ENCODE data around the gene VPS29. TPM values are rescaled to one million over a fixed set of nuclear protein-coding genes. Genes with fewer than 3 reads are reported as not detected.
"Not testable (repeated sequence)": the region's sequence is repeated elsewhere in the genome, so short reads cannot be mapped to it uniquely, and the experiment has no call there.

VPS29 gene
- total RNA-seq, 2 experiments from 2014 or later = 126 to 128 TPM

- CTCF ChIA-PET = interaction anchor here (4.7 kb wide), 1 partner anchor 81 kb away, joined by 29 read pairs; no protein-coding TSS in a partner anchor
- ATAC-seq; H3K4me1 Mint-ChIP-seq (ENCODE audit: low read depth): not testable (repeated sequence)
Observed at GRCh38 chr12:110520876-110521712, 19.2 kb upstream of the VPS29 start.

GRCh38 chr12:110518014-110518413, 16.1 kb upstream of the VPS29 start:
- POLR2A ChIA-PET; H3K4me1 Mint-ChIP-seq (ENCODE audit: low read depth); H3K27me3 Mint-ChIP-seq (ENCODE audit: low read depth); DNase-seq; H3K4me3 Mint-ChIP-seq; H3K9me3 Mint-ChIP-seq (ENCODE audit: insufficient read depth); ATAC-seq; H3K36me3 Mint-ChIP-seq (ENCODE audit: low read depth); H3K27ac Mint-ChIP-seq: not testable (repeated sequence)
- CTCF ChIA-PET = interaction anchor here (0.7 to 4.7 kb wide), 2 partner anchors 19 to 84 kb away, joined by 3 to 29 read pairs; no protein-coding TSS in a partner anchor

More at GRCh38 chr12:110520876-110521712, 19.2 kb upstream of the VPS29 start:
- not testable (repeated sequence) for H3K9me3 Mint-ChIP-seq (ENCODE audit: insufficient read depth); H3K4me3 Mint-ChIP-seq; H3K27me3 Mint-ChIP-seq (ENCODE audit: low read depth); H3K27ac Mint-ChIP-seq; H3K36me3 Mint-ChIP-seq (ENCODE audit: low read depth); DNase-seq
- POLR2A ChIA-PET = interaction anchor here (0.7 kb wide), 1 partner anchor 20 kb away, joined by 3 read pairs; no protein-coding TSS in a partner anchor

- H3K36me3 Mint-ChIP-seq (ENCODE audit: low read depth) = no peaks in the 10 kb centered on the region
- H3K27ac Mint-ChIP-seq = no peak overlapping the region
- peaks cover 2% of the 10 kb centered on the region for H3K4me1 Mint-ChIP-seq (ENCODE audit: low read depth)
- CTCF ChIA-PET = interaction anchor here (4.7 kb wide), 1 partner anchor 85 kb away, joined by 29 read pairs; no protein-coding TSS in a partner anchor
- H3K9me3 Mint-ChIP-seq (ENCODE audit: insufficient read depth) = no peaks in the 10 kb centered on the region
- no peak for ATAC-seq
- no peak for DNase-seq
- H3K27me3 Mint-ChIP-seq (ENCODE audit: low read depth) = peaks cover 2% of the 10 kb centered on the region
- POLR2A ChIA-PET = no interaction called here
- no peak overlapping the region for H3K4me3 Mint-ChIP-seq
Observed at GRCh38 chr12:110516995-110517394, 15.1 kb upstream of the VPS29 start.

GRCh38 chr12:110514363-110514762, 12.5 kb upstream of the VPS29 start:
- Mint-ChIP-seq H3K4me1 (ENCODE audit: low read depth) (peaks cover 2% of the 10 kb centered on the region), H3K4me3 (no peak overlapping the region), H3K27ac (no peak overlapping the region), H3K36me3 (ENCODE audit: low read depth) (no peaks in the 10 kb centered on the region), H3K27me3 (ENCODE audit: low read depth) (peaks cover 11% of the 10 kb centered on the region), H3K9me3 (ENCODE audit: insufficient read depth) (no peaks in the 10 kb centered on the region)
- POLR2A ChIA-PET = no interaction called here
- CTCF ChIA-PET = interaction anchor here (1.2 to 19.2 kb wide), 5 partner anchors 11 to 184 kb away, joined by 3 to 266 read pairs (median 13); partner anchors contain the start of gene ARPC3
- no peak for DNase-seq
- no peak for ATAC-seq

GRCh38 chr12:110513842-110514241, 11.9 kb upstream of the VPS29 start:
- CTCF ChIA-PET = interaction anchor here (1.1 to 19.2 kb wide), 11 partner anchors 10 to 314 kb away, joined by 3 to 266 read pairs (median 4); partner anchors contain the start of genes ARPC3 and TCTN1
- DNase-seq (no peak), ATAC-seq (no peak)
- Mint-ChIP-seq H3K27ac (no peak overlapping the region), H3K4me3 (no peak overlapping the region), H3K27me3 (ENCODE audit: low read depth) (peaks cover 11% of the 10 kb centered on the region), H3K9me3 (ENCODE audit: insufficient read depth) (no peaks in the 10 kb centered on the region), H3K4me1 (ENCODE audit: low read depth) (peaks cover 2% of the 10 kb centered on the region), H3K36me3 (ENCODE audit: low read depth) (no peaks in the 10 kb centered on the region)
- POLR2A ChIA-PET = interaction anchor here (0.6 kb wide), 2 partner anchors 36 to 46 kb away, joined by 3 read pairs; partner anchors contain the start of genes FAM216A and GPN3

- H3K9me3 Mint-ChIP-seq (ENCODE audit: insufficient read depth) = no peaks in the 10 kb centered on the region
- ChIA-PET CTCF (interaction anchor here (1.0 to 19.2 kb wide), 4 partner anchors 36 to 94 kb away, joined by 3 to 266 read pairs (median 8); partner anchors contain the start of genes FAM216A and GPN3), POLR2A (no interaction called here)
- peaks cover 9% of the 10 kb centered on the region for H3K27me3 Mint-ChIP-seq (ENCODE audit: low read depth)
- H3K36me3 Mint-ChIP-seq (ENCODE audit: low read depth) = peaks cover 6% of the 10 kb centered on the region
- no peak overlapping the region for H3K27ac Mint-ChIP-seq
- ATAC-seq (no peak), DNase-seq (no peak)
- H3K4me1 Mint-ChIP-seq (ENCODE audit: low read depth) = peaks cover 4% of the 10 kb centered on the region
- H3K4me3 Mint-ChIP-seq = no peak overlapping the region
Observed at GRCh38 chr12:110508071-110508586, 6.2 kb upstream of the VPS29 start.

GRCh38 chr12:110505332-110505731, 3.4 kb upstream of the VPS29 start:
- DNase-seq (no peak), ATAC-seq (no peak)
- Mint-ChIP-seq H3K9me3 (ENCODE audit: insufficient read depth) (peaks cover 3% of the 10 kb centered on the region), H3K4me3 (no peak overlapping the region), H3K27ac (no peak overlapping the region), H3K4me1 (ENCODE audit: low read depth) (peaks cover 22% of the 10 kb centered on the region), H3K36me3 (ENCODE audit: low read depth) (peaks cover 27% of the 10 kb centered on the region), H3K27me3 (ENCODE audit: low read depth) (peaks cover 3% of the 10 kb centered on the region)
- CTCF ChIA-PET = interaction anchor here (19.2 kb wide), 1 partner anchor 97 kb away, joined by 266 read pairs; no protein-coding TSS in a partner anchor
- POLR2A ChIA-PET = no interaction called here

- Mint-ChIP-seq H3K27ac (peak overlapping the region; percentile 99), H3K9me3 (ENCODE audit: insufficient read depth) (peaks cover 3% of the 10 kb centered on the region), H3K4me3 (peak overlapping the region; percentile 9), H3K4me1 (ENCODE audit: low read depth) (peaks cover 36% of the 10 kb centered on the region), H3K36me3 (ENCODE audit: low read depth) (peaks cover 41% of the 10 kb centered on the region), H3K27me3 (ENCODE audit: low read depth) (no peaks in the 10 kb centered on the region)
- ATAC-seq (no peak), DNase-seq (no peak)
- ChIA-PET CTCF (interaction anchor here (0.7 to 19.2 kb wide), 5 partner anchors 10 to 99 kb away, joined by 3 to 266 read pairs (median 13); partner anchors contain the start of genes ARPC3, FAM216A and GPN3), POLR2A (interaction anchor here (0.6 to 5.1 kb wide), 3 partner anchors 35 to 215 kb away, joined by 6 to 42 read pairs (median 28); partner anchors contain the start of genes ARPC3, FAM216A and GPN3)
Observed at GRCh38 chr12:110503432-110503831, 1.5 kb upstream of the VPS29 start.

- peak overlapping the region; percentile 99 for H3K27ac Mint-ChIP-seq
- ChIA-PET POLR2A (interaction anchor here (0.6 to 5.1 kb wide), 10 partner anchors 9 to 105 kb away, joined by 3 to 42 read pairs (median 6); partner anchors contain the start of genes ARPC3, FAM216A and GPN3), CTCF (interaction anchor here (1.0 to 19.2 kb wide), 8 partner anchors 11 to 101 kb away, joined by 3 to 266 read pairs (median 6); partner anchors contain the start of genes ARPC3, FAM216A and GPN3)
- H3K4me1 Mint-ChIP-seq (ENCODE audit: low read depth) = peaks cover 43% of the 10 kb centered on the region
- peak overlapping the region; percentile 97 for H3K4me3 Mint-ChIP-seq
- H3K36me3 Mint-ChIP-seq (ENCODE audit: low read depth) = peaks cover 45% of the 10 kb centered on the region
- peaks cover 3% of the 10 kb centered on the region for H3K9me3 Mint-ChIP-seq (ENCODE audit: insufficient read depth)
- ATAC-seq (no peak), DNase-seq (no peak)
- no peaks in the 10 kb centered on the region for H3K27me3 Mint-ChIP-seq (ENCODE audit: low read depth)
Observed at GRCh38 chr12:110501399-110501751, 536 bp downstream of the VPS29 start.

- peaks cover 47% of the 10 kb centered on the region for H3K4me1 Mint-ChIP-seq (ENCODE audit: low read depth)
- peak overlapping the region; percentile 50 for H3K27ac Mint-ChIP-seq
- ChIA-PET POLR2A (interaction anchor here (1.5 to 5.1 kb wide), 2 partner anchors 30 to 49 kb away, joined by 4 to 42 read pairs; partner anchors contain the start of genes ARPC3, FAM216A and GPN3), CTCF (interaction anchor here (0.7 to 19.2 kb wide), 3 partner anchors 29 to 103 kb away, joined by 3 to 266 read pairs (median 70); partner anchors contain the start of genes FAM216A and GPN3)
- H3K27me3 Mint-ChIP-seq (ENCODE audit: low read depth) = no peaks in the 10 kb centered on the region
- ATAC-seq = no peak
- no peak for DNase-seq
- H3K4me3 Mint-ChIP-seq = peak overlapping the region; percentile 54
- H3K36me3 Mint-ChIP-seq (ENCODE audit: low read depth) = peaks cover 56% of the 10 kb centered on the region
- H3K9me3 Mint-ChIP-seq (ENCODE audit: insufficient read depth) = peaks cover 3% of the 10 kb centered on the region
Observed at GRCh38 chr12:110498984-110499706, 2.8 kb downstream of the VPS29 start.

GRCh38 chr12:110475426-110475825, 26.5 kb downstream of the VPS29 start:
- POLR2A ChIA-PET = interaction anchor here (0.7 to 1.6 kb wide), 2 partner anchors 27 to 73 kb away, joined by 3 read pairs; partner anchors contain the start of gene RAD9B
- Mint-ChIP-seq H3K27me3 (ENCODE audit: low read depth) (no peaks in the 10 kb centered on the region), H3K4me1 (ENCODE audit: low read depth) (peaks cover 4% of the 10 kb centered on the region), H3K4me3 (no peak overlapping the region), H3K27ac (no peak overlapping the region), H3K9me3 (ENCODE audit: insufficient read depth) (no peaks in the 10 kb centered on the region), H3K36me3 (ENCODE audit: low read depth) (peaks cover 27% of the 10 kb centered on the region)
- no peak for DNase-seq
- ATAC-seq = no peak
- CTCF ChIA-PET = interaction anchor here (1.4 kb wide), 1 partner anchor 126 kb away, joined by 5 read pairs; no protein-coding TSS in a partner anchor
